ENCODE measurements around the gene CILP2.

Gene CILP2

GRCh38 chr19:19538061-19538784, at the start of gene CILP2:
CILP2 (plus strand) TSS chr19:19538265; CDS start chr19:19538350, 85 bp downstream.
- H3K4me3 ChIP-seq (ENCODE audit: low read depth, low read length), result no peak within 1 kb of the TSS
- no peak for DNase-seq (ENCODE audit: low read depth, low spot score)
- in situ Hi-C loops (cut with HindIII; ENCODE audit: low sequenced_read_pairs), result no loop called here
- no peak for TF ChIP-seq CTCF (IDR thresholded peaks at IDR 0.05; ENCODE audit: low read depth, low read length)

DNA sequence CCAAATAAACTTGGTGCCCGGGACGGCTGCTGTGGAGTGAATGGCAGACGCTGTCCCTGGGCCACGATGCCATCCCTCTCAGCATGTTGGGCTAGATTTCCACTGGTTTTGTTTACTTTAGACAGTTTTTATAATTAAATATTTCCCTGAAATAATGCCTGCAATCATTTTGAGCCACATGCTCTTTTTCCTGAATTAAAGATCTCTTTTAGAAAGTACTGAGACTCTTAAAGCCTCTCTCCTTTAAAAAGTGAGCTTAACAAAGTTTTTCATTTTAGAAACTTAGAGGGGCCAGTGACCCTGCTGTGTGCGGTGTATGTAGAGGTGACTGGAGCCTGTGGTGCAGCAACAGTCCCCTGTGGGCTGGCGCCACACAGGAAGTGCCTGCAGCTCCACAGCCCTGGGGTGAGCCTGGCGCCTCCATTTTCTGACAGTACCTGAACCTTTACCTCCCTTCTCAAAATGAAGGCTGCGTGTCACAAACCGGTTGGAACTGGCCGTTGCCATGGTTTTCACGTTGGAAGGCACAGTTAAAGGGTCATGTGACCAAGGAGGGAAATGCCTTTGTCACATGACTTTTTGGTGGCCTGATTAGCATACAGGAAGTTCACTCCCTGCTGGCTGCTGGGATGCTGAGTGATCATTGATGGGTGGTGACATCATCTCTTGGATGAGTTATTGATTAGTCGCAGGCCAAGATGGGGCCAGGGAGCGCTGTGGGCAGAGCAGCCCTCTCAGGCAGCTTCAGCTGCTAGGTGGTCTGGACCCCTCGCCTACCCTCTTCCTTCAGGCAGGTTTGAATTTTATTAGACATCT, 49.0 kb upstream of the CILP2 start:
- in situ Hi-C loops (cut with HindIII; ENCODE audit: low sequenced_read_pairs), result no loop called here
- DNase-seq (ENCODE audit: low read depth, low spot score), result peak; percentile 93
- no peak overlapping the region for H3K4me3 ChIP-seq (ENCODE audit: low read depth, low read length)
- no peak for TF ChIP-seq CTCF (IDR thresholded peaks at IDR 0.05; ENCODE audit: low read depth, low read length)

GRCh38 chr19:19489804-19490204, 48.3 kb upstream of the CILP2 start:
- TF ChIP-seq CTCF (IDR thresholded peaks at IDR 0.05; ENCODE audit: low read depth, low read length), result no peak
- DNase-seq (ENCODE audit: low read depth, low spot score), result no peak
- in situ Hi-C loops (cut with HindIII; ENCODE audit: low sequenced_read_pairs), result no loop called here
- H3K4me3 ChIP-seq (ENCODE audit: low read depth, low read length), result no peak overlapping the region

GRCh38 chr19:19490214-19490968, 47.7 kb upstream of the CILP2 start:
- peak; percentile 82 for DNase-seq (ENCODE audit: low read depth, low spot score)
- peak; percentile 84 for TF ChIP-seq CTCF (IDR thresholded peaks at IDR 0.05; ENCODE audit: low read depth, low read length)
- in situ Hi-C loops (cut with HindIII; ENCODE audit: low sequenced_read_pairs), result no loop called here
- no peak overlapping the region for H3K4me3 ChIP-seq (ENCODE audit: low read depth, low read length)

GRCh38 chr19:19491321-19492025, 46.6 kb upstream of the CILP2 start:
- no peak for TF ChIP-seq CTCF (IDR thresholded peaks at IDR 0.05; ENCODE audit: low read depth, low read length)
- no peak overlapping the region for H3K4me3 ChIP-seq (ENCODE audit: low read depth, low read length)
- in situ Hi-C loops (cut with HindIII; ENCODE audit: low sequenced_read_pairs), result no loop called here
- no peak for DNase-seq (ENCODE audit: low read depth, low spot score)
